Prostate gland (tissue), 2 donors: ENCODE results near the gene NUDT7. TPM values are rescaled to one million over a fixed set of nuclear protein-coding genes. Genes with fewer than 3 reads are reported as not detected.

Source experiments
- DNase-seq: peaks from one replicate; pipeline ENCODE4 v3.0.0-alpha.2; 2019; ENCODE audit warnings: low spot score
- H3K27ac ChIP-seq, 2 donors: fragments of 200-600 bp; sonication (generic); 2 replicates each; pipeline ENCODE4 v1.5.1; 2017 to 2019
- H3K27me3 ChIP-seq: fragments of 200-600 bp; sonication (generic); replicated peaks from 2 replicates; pipeline ENCODE4 v1.5.1; 2019; ENCODE audit not compliant: insufficient read depth
- H3K36me3 ChIP-seq, 2 donors: fragments of 200-600 bp; sonication (generic); 1 replicate in 1 of 2; 2 replicates in 1 of 2; pipeline versions ENCODE4 v1.5.1 to v1.8.1; 2017 to 2019
- H3K4me1 ChIP-seq: fragments of 200-600 bp; sonication (generic); replicated peaks from 2 replicates; pipeline ENCODE4 v1.5.1; 2019
- H3K4me3 ChIP-seq, 2 donors: fragments of 200-600 bp; sonication (generic); 2 replicates each; pipeline ENCODE4 v1.5.1; 2017 to 2019
- H3K9me3 ChIP-seq: fragments of 200-600 bp; sonication (generic); 2 replicates; pipeline ENCODE4 v1.5.1; 2017
- CTCF ChIP-seq, 4 experiments: fragments of 200-600 bp in 2 of 4; fragments of 450-650 bp in 2 of 4; sonication (generic) in 2 of 4; IDR thresholded peaks; 1 replicate in 3 of 4; 2 replicates in 1 of 4; pipeline ENCODE4 v1.5.1; 2016 to 2019; ENCODE audit warnings: antibody characterized with exemption in 4 of 4, mild to moderate bottlenecking in 2 of 4, moderate library complexity in 2 of 4
- POLR2A ChIP-seq: fragments of 450-650 bp; IDR thresholded peaks from one replicate; pipeline ENCODE4 v1.6.1; 2016; ENCODE audit warnings: antibody characterized with exemption, mild to moderate bottlenecking
- POLR2AphosphoS5 ChIP-seq: sonication (generic); formaldehyde crosslinking; IDR thresholded peaks from one replicate; pipeline ENCODE4 v1.6.1; 2017; ENCODE audit warnings: antibody characterized with exemption
- WGBS: methylation state at CpG from one replicate; pipeline ENCODE4 v1.1.5; 2018; 5-methylcytosine and 5-hydroxymethylcytosine counted together
- intact Hi-C: fragments of 100-400 bp; cut with DNase I; formaldehyde crosslinking; loops from one replicate; pipeline ENCODE4 v1.14.2; 2022
- total RNA-seq, 2 donors: library from RNA; depleted of rRNA; stranded (reverse); fragments of >200 nt; gene quantifications; one replicate each; pipeline ENCODE4 v1.1.0, GENCODE V29; 2016

NUDT7 gene
- total RNA-seq, 2 donors from 2014 or later: 18.7 to 20.0 TPM

GRCh38 chr16:77679391-77679790, 42.9 kb upstream of the NUDT7 start:
- no peak overlapping the region for H3K4me3 ChIP-seq
- intact Hi-C loops: no loop called here
- H3K27ac ChIP-seq: no peak overlapping the region
- TF ChIP-seq POLR2AphosphoS5 (no peak), CTCF (IDR thresholded peaks at IDR 0.05) (no peak), POLR2A (no peak)
- DNase-seq: no peak
- H3K27me3 ChIP-seq: no peaks in the 10 kb centered on the region
- H3K36me3 ChIP-seq: no peaks in the 10 kb centered on the region
- H3K4me1 ChIP-seq: peaks cover 7% of the 10 kb centered on the region
- no peaks in the 10 kb centered on the region for H3K9me3 ChIP-seq
- 76% methylated on average over 3 of the region's 3 CpGs for WGBS

- intact Hi-C loops: no loop called here
- DNase-seq: no peak
- Histone ChIP-seq H3K4me3 (no peak overlapping the region), H3K4me1 (peaks cover 7% of the 10 kb centered on the region), H3K27ac (no peak overlapping the region), H3K36me3 (no peaks in the 10 kb centered on the region), H3K27me3 (no peaks in the 10 kb centered on the region), H3K9me3 (no peaks in the 10 kb centered on the region)
- 68% methylated on average over 3 of the region's 3 CpGs for WGBS
- no peak for TF ChIP-seq CTCF (IDR thresholded peaks at IDR 0.05)
- no peak for TF ChIP-seq POLR2A
- TF ChIP-seq POLR2AphosphoS5: no peak
These were observed 42.4 kb upstream of the NUDT7 start for GRCh38 chr16:77679901-77680300.

- no peaks in the 10 kb centered on the region for H3K9me3 ChIP-seq
- TF ChIP-seq POLR2AphosphoS5 (no peak), CTCF (IDR thresholded peaks at IDR 0.05) (no peak), POLR2A (no peak)
- H3K27ac ChIP-seq: no peak overlapping the region
- intact Hi-C loops: no loop called here
- H3K4me3 ChIP-seq: no peak overlapping the region
- 75% methylated on average over 3 of the region's 3 CpGs for WGBS
- H3K27me3 ChIP-seq: no peaks in the 10 kb centered on the region
- peaks cover 7% of the 10 kb centered on the region for H3K4me1 ChIP-seq
- no peak for DNase-seq
- no peaks in the 10 kb centered on the region for H3K36me3 ChIP-seq
These were observed 41.8 kb upstream of the NUDT7 start for GRCh38 chr16:77680496-77680895.

GRCh38 chr16:77682586-77682985, 39.7 kb upstream of the NUDT7 start:
- WGBS: 78% methylated on average over 10 of the region's 10 CpGs
- no peak for TF ChIP-seq POLR2AphosphoS5
- TF ChIP-seq CTCF (IDR thresholded peaks at IDR 0.05): no peak
- no peak for TF ChIP-seq POLR2A
- no peaks in the 10 kb centered on the region for H3K36me3 ChIP-seq
- H3K9me3 ChIP-seq: no peaks in the 10 kb centered on the region
- no peaks in the 10 kb centered on the region for H3K4me1 ChIP-seq
- intact Hi-C loops: no loop called here
- no peak overlapping the region for H3K4me3 ChIP-seq
- DNase-seq: no peak
- H3K27ac ChIP-seq: no peak overlapping the region
- no peaks in the 10 kb centered on the region for H3K27me3 ChIP-seq

GRCh38 chr16:77683397-77684180, 38.7 kb upstream of the NUDT7 start:
- H3K9me3 ChIP-seq: no peaks in the 10 kb centered on the region
- H3K27me3 ChIP-seq: no peaks in the 10 kb centered on the region
- no peaks in the 10 kb centered on the region for H3K4me1 ChIP-seq
- intact Hi-C loops: no loop called here
- no peak overlapping the region for H3K27ac ChIP-seq
- TF ChIP-seq POLR2AphosphoS5 (no peak), CTCF (IDR thresholded peaks at IDR 0.05) (no peak), POLR2A (no peak)
- no peak for DNase-seq
- H3K36me3 ChIP-seq: no peaks in the 10 kb centered on the region
- 74% methylated on average over 4 of the region's 4 CpGs for WGBS
- H3K4me3 ChIP-seq: no peak overlapping the region
